SK-N-SH treated with all-trans-retinoic acid at 6 μM for 48 hours (cell line): Measurements from ENCODE around the gene PALS2.
A peak's percentile ranks its signal among the peaks of the same experiment; 100 is the strongest.

Source experiments
- ATAC-seq: fragments of 200-7000 bp; cut with Tn5 transposase; 3 replicates; pipeline ENCODE4 v1.9.1; 2020; ENCODE audit warnings: mild to moderate bottlenecking, moderate library complexity
- ARNTL ChIP-seq: fragments of 450-650 bp; formaldehyde crosslinking; IDR thresholded peaks from 2 replicates; pipeline ENCODE4 v1.5.0; 2020; ENCODE audit warnings: low read depth, mild to moderate bottlenecking, moderate library complexity, borderline replicate concordance
- BACH2 ChIP-seq: fragments of 250-450 bp; sonication (Bioruptor Pico); IDR thresholded peaks from 2 replicates; pipeline ENCODE4 v1.9.0; 2021; ENCODE audit warnings: mild to moderate bottlenecking, borderline replicate concordance
- CREB5 ChIP-seq: fragments of 250-450 bp; sonication (Bioruptor Pico); IDR thresholded peaks from 2 replicates; pipeline ENCODE4 v1.5.1; 2020; ENCODE audit warnings: low read depth, mild to moderate bottlenecking, moderate library complexity
- CSDC2 ChIP-seq: fragments of 250-450 bp; sonication (Bioruptor Pico); IDR thresholded peaks from 2 replicates; pipeline ENCODE4 v1.5.0; 2020; ENCODE audit warnings: mild to moderate bottlenecking, moderate library complexity
- GLIS3 ChIP-seq: fragments of 250-450 bp; sonication (Bioruptor Pico); IDR thresholded peaks from 2 replicates; pipeline ENCODE4 v1.5.0; 2020; ENCODE audit warnings: mild to moderate bottlenecking, moderate library complexity
- ISL1 ChIP-seq: fragments of 250-450 bp; sonication (Bioruptor Pico); IDR thresholded peaks from 2 replicates; pipeline ENCODE4 v2.1.2; 2022; ENCODE audit warnings: mild to moderate bottlenecking, moderate library complexity
- OSR1 ChIP-seq: fragments of 250-450 bp; sonication (Bioruptor Pico); IDR thresholded peaks from 2 replicates; pipeline ENCODE4 v1.8.0; 2022; ENCODE audit warnings: moderate library complexity, mild to moderate bottlenecking, inconsistent platforms
- PPARA ChIP-seq: fragments of 250-450 bp; sonication (Bioruptor Pico); IDR thresholded peaks from 2 replicates; pipeline ENCODE4 v1.5.0; 2020; ENCODE audit warnings: mild to moderate bottlenecking, borderline replicate concordance
- RARB ChIP-seq: fragments of 250-450 bp; sonication (Bioruptor Pico); IDR thresholded peaks from 2 replicates; pipeline ENCODE4 v1.8.0; 2021; ENCODE audit warnings: mild to moderate bottlenecking, moderate library complexity
- SNAI2 ChIP-seq: fragments of 250-450 bp; sonication (Bioruptor Pico); IDR thresholded peaks from 2 replicates; pipeline ENCODE4 v1.5.0; 2020; ENCODE audit warnings: mild to moderate bottlenecking, moderate library complexity
- TCF4 ChIP-seq: fragments of 250-450 bp; sonication (Bioruptor Pico); IDR thresholded peaks from 2 replicates; pipeline ENCODE4 v1.8.0; 2021; ENCODE audit warnings: mild to moderate bottlenecking, moderate library complexity, borderline replicate concordance
- TOX ChIP-seq: fragments of 250-450 bp; sonication (Bioruptor Pico); IDR thresholded peaks from 2 replicates; pipeline ENCODE4 v1.8.0; 2021; ENCODE audit warnings: mild to moderate bottlenecking, moderate library complexity, borderline replicate concordance
- ZC3H10 ChIP-seq: fragments of 250-450 bp; sonication (Bioruptor Pico); IDR thresholded peaks from 2 replicates; pipeline ENCODE4 v1.5.1; 2021; ENCODE audit warnings: mild to moderate bottlenecking, moderate library complexity
- ZFP3 ChIP-seq: fragments of 250-450 bp; sonication (Bioruptor Pico); IDR thresholded peaks from 2 replicates; pipeline ENCODE4 v1.5.0; 2020; ENCODE audit warnings: mild to moderate bottlenecking, moderate library complexity
- ZNF565 ChIP-seq: fragments of 450-650 bp; formaldehyde crosslinking; conservative IDR thresholded peaks from 2 replicates; pipeline ENCODE4 v1.5.0; 2020; ENCODE audit warnings: low read depth, mild to moderate bottlenecking, moderate library complexity
- ZNF70 ChIP-seq: fragments of 450-650 bp; formaldehyde crosslinking; IDR thresholded peaks from 2 replicates; pipeline ENCODE4 v1.5.0; 2020; ENCODE audit warnings: mild to moderate bottlenecking, moderate library complexity
- ZNF8 ChIP-seq: fragments of 450-650 bp; formaldehyde crosslinking; IDR thresholded peaks from 2 replicates; pipeline ENCODE4 v1.5.0; 2020; ENCODE audit warnings: mild to moderate bottlenecking, moderate library complexity
- TF ChIP-seq, protein P1 (sequence below): fragments of 250-450 bp; sonication (Bioruptor Pico); IDR thresholded peaks from 2 replicates; pipeline ENCODE4 v1.5.1; 2021; ENCODE audit warnings: mild to moderate bottlenecking, moderate library complexity
- TF ChIP-seq, protein P2 (sequence below): fragments of 250-450 bp; sonication (Bioruptor Pico); IDR thresholded peaks from 2 replicates; pipeline ENCODE4 v1.8.0; 2021; ENCODE audit warnings: low read depth, mild to moderate bottlenecking, moderate library complexity, borderline replicate concordance

PALS2 gene

DNA sequence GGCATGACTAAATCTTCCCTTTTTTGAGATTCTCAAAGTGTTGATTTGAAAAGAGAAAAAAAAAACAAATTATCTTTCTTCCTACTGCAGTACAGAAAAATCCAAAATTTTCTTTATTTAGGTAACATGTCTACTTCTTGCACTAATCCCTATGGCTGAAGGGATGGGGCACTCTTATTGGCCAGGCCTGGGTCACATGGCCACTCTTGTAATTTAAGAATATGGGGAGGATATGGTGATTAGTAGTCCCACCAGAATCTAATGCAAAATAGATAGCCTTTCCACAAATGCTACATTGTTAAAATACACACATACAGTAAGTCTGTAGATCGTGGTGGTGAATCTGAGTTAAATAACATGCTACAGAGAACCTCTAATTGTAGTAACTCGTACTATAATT lies 7.0 kb upstream of the PALS2 start (continued):
- TF ChIP-seq CREB5 (CRISPR knock-in tag) (no peak), GLIS3 (no peak), BACH2 (no peak), RARB (CRISPR knock-in tag) (no peak), ZNF70 (CRISPR knock-in tag) (no peak), TCF4 (CRISPR knock-in tag) (no peak), ZNF8 (CRISPR knock-in tag) (no peak), ISL1 (CRISPR knock-in tag) (no peak), TOX (CRISPR knock-in tag) (no peak)
- TF ChIP-seq, protein P1, sequence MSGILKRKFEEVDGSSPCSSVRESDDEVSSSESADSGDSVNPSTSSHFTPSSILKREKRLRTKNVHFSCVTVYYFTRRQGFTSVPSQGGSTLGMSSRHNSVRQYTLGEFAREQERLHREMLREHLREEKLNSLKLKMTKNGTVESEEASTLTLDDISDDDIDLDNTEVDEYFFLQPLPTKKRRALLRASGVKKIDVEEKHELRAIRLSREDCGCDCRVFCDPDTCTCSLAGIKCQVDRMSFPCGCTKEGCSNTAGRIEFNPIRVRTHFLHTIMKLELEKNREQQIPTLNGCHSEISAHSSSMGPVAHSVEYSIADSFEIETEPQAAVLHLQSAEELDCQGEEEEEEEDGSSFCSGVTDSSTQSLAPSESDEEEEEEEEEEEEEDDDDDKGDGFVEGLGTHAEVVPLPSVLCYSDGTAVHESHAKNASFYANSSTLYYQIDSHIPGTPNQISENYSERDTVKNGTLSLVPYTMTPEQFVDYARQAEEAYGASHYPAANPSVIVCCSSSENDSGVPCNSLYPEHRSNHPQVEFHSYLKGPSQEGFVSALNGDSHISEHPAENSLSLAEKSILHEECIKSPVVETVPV (CRISPR knock-in tag) = no peak

- ATAC-seq = no peak
- TF ChIP-seq RARB (CRISPR knock-in tag) (no peak), ZNF565 (CRISPR knock-in tag) (no peak), ZNF8 (CRISPR knock-in tag) (no peak), ARNTL (CRISPR knock-in tag) (no peak), GLIS3 (no peak), ISL1 (CRISPR knock-in tag) (no peak), ZFP3 (CRISPR knock-in tag) (no peak), BACH2 (no peak), OSR1 (CRISPR knock-in tag) (no peak), ZC3H10 (CRISPR knock-in tag) (no peak), TOX (CRISPR knock-in tag) (no peak), PPARA (CRISPR knock-in tag) (no peak)
- TF ChIP-seq, protein P1 (CRISPR knock-in tag) = no peak
These were observed 2.3 kb upstream of the PALS2 start for GRCh38 chr7:24570983-24571382.

DNA sequence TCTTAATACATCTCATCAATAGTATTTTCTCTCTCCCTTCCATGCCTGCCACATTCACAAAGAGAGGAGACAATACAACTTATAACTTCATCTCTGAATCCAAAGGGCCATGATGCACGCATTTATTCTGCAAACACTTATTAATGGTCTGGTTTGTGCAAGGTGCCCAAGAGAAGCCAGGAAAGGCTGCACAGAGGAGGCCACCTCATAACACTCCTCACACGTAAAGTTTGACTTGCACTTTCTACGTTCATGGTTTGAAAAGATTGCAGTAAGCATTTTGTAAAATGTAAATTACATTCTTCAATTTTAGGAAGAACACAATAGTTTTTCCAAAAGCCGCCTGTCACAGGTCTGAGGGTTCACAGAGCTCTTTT lies 1.2 kb upstream of the PALS2 start:
- TF ChIP-seq, protein P2, sequence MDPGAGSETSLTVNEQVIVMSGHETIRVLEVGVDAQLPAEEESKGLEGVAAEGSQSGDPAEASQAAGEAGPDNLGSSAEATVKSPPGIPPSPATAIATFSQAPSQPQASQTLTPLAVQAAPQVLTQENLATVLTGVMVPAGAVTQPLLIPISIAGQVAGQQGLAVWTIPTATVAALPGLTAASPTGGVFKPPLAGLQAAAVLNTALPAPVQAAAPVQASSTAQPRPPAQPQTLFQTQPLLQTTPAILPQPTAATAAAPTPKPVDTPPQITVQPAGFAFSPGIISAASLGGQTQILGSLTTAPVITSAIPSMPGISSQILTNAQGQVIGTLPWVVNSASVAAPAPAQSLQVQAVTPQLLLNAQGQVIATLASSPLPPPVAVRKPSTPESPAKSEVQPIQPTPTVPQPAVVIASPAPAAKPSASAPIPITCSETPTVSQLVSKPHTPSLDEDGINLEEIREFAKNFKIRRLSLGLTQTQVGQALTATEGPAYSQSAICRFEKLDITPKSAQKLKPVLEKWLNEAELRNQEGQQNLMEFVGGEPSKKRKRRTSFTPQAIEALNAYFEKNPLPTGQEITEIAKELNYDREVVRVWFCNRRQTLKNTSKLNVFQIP (CRISPR knock-in tag) = no peak
- TF ChIP-seq TOX (CRISPR knock-in tag) (no peak), CSDC2 (CRISPR knock-in tag) (no peak), CREB5 (CRISPR knock-in tag) (no peak), RARB (CRISPR knock-in tag) (no peak), PPARA (CRISPR knock-in tag) (no peak), ZC3H10 (CRISPR knock-in tag) (no peak)
- ATAC-seq = no peak

- TF ChIP-seq ZNF70 (CRISPR knock-in tag) = 0 out of 2 replicates have a peak, but pooled peaks have one; percentile 35
- TF ChIP-seq SNAI2 (CRISPR knock-in tag) = no peak
- TF ChIP-seq, all 23 proteins: peak for 1
- peak; percentile 28 for ATAC-seq
These were observed 757 bp upstream of the PALS2 start for GRCh38 chr7:24572393-24572996.
